ENCODE measurements around the gene EARS2. TPM values are rescaled to one million over a fixed set of nuclear protein-coding genes. Genes with fewer than 3 reads are reported as not detected.

Gene EARS2
- total RNA-seq, 4 donors from 2014 or later, result 16.8 to 27.1 (median 20.7) TPM

DNA sequence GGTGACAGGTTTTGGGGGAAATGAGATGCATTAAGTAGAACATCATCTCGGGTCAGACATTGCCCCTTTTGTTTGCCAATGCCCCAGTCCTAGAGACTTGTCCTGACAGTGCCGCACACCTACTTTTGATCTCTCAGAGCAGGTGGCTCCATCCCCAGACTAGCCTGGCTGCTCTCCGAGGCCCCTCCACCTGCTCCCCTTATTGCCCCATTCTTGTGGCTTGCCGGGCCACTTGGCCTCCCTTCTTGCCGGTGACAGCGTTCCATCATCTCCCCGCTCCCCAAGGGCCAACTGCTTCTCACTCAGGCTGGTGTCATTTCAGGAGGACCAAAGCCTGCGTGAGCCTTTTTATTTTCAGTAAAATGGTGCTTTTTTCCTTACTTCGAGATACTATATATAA is 15.2 kb upstream of the EARS2 start:
- intact Hi-C loops (cut with DNase I; ENCODE audit: low total_unique reads), result no loop called here
- WGBS, 2 donors, result 92 to 95% methylated on average over 9 of the region's 9 CpGs
- DNase-seq (ENCODE audit: low spot score in 2 of 2), result no peak
- TF ChIP-seq CTCF (IDR thresholded peaks at IDR 0.05) (no peak), POLR2A (IDR thresholded peaks at IDR 0.05) (no peak)
- H3K4me3 ChIP-seq (ENCODE audit: low read depth, poor library complexity, severe bottlenecking), result no peak overlapping the region

GRCh38 chr16:23571895-23572294 is 14.7 kb upstream of the EARS2 start:
- WGBS, 2 donors, result 94 to 97% methylated on average over 5 of the region's 5 CpGs
- DNase-seq (ENCODE audit: low spot score in 2 of 2), result no peak
- intact Hi-C loops (cut with DNase I; ENCODE audit: low total_unique reads), result no loop called here

DNA sequence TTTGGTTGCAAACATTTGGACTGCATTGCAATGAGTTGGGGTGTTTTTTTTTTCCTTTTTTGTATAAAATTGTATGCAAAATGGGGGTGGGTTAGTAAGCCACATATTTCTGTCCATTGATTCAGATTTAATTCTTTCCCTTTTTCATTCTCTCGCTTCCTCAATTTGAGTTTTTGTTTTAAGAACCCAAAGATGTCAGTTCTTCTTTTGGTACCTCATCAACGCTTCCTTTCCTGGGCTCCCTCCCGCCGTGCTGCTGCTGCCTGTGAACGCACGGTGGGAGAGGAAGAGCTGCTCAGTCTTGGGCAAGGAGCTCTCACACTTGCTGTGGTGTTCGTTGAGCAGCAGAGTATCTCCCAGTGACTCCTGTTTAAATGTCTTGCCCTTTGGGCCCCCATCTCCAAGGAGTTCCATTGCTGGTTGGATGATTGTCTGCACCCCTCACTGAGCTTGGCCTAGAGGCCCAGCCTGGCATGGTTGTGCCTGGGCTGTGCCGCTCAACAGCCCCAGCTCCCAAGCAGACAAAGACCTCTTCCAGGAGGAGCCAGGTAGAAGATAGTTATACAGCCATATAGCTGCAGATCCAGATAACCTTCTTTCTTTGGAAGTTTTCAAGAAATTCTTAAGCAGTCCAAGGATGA is 14.0 kb upstream of the EARS2 start:
- WGBS, 2 donors, result 92 to 96% methylated on average over 8 of the region's 8 CpGs
- DNase-seq (ENCODE audit: low spot score in 2 of 2), result no peak
- no peak for TF ChIP-seq CTCF (IDR thresholded peaks at IDR 0.05)
- TF ChIP-seq POLR2A (IDR thresholded peaks at IDR 0.05), result no peak
- H3K4me3 ChIP-seq (ENCODE audit: low read depth, poor library complexity, severe bottlenecking), result no peak overlapping the region
- intact Hi-C loops (cut with DNase I; ENCODE audit: low total_unique reads), result no loop called here

More at GRCh38 chr16:23571895-23572294, 14.7 kb upstream of the EARS2 start:
- H3K4me3 ChIP-seq (ENCODE audit: low read depth, poor library complexity, severe bottlenecking), result no peak overlapping the region
- TF ChIP-seq POLR2A (IDR thresholded peaks at IDR 0.05) (no peak), CTCF (IDR thresholded peaks at IDR 0.05) (no peak)

DNA sequence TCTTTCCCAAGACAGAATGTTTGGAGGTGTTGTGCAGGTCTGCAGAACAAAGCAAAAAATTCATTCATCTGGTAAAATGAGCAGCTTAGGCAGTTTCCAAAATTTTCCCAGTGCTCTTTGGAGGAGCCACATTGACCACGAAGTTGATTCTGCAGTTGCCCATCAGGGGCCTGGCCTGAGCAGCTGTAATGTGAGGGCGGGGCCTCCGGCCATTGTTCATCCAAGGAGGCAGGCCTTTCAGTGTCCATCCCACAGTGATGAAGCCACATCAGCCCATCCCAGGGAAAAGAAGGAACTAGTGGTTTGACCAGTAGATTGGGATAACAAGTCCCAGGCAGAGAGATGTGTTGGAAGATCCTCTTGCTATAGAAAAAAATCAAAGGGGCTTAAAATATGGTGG is 10.5 kb upstream of the EARS2 start:
- intact Hi-C loops (cut with DNase I; ENCODE audit: low total_unique reads), result no loop called here
- TF ChIP-seq CTCF (IDR thresholded peaks at IDR 0.05), result no peak
- no peak for TF ChIP-seq POLR2A (IDR thresholded peaks at IDR 0.05)
- DNase-seq (ENCODE audit: low spot score in 2 of 2), result no peak
- no peak overlapping the region for H3K4me3 ChIP-seq (ENCODE audit: low read depth, poor library complexity, severe bottlenecking)
- 95 to 96% methylated on average over 3 of the region's 3 CpGs for WGBS, 2 donors

DNA sequence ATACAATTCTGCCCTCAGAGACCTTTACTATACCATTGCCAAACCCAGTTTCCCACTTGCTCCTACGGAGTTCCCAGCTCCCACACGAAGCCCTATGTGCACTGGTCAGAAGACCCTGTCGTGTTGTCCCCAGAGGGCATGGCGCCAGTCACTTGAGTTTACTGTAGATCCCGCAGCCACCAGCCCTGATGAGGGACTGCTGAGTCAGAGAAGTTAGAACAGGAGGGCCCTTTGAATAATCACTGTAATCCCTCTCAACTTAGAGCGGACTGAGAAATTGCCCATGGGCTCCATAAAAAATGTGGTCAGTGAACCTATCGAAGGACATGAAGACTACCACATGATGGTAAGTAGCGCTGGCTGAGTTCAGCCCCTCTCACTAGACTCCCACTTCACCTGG is 9.6 kb upstream of the EARS2 start:
- no peak for TF ChIP-seq CTCF (IDR thresholded peaks at IDR 0.05)
- no peak for TF ChIP-seq POLR2A (IDR thresholded peaks at IDR 0.05)
- no peak for DNase-seq (ENCODE audit: low spot score in 2 of 2)
- H3K4me3 ChIP-seq (ENCODE audit: low read depth, poor library complexity, severe bottlenecking), result no peak overlapping the region
- intact Hi-C loops (cut with DNase I; ENCODE audit: low total_unique reads), result no loop called here
- WGBS, 2 donors, result 92 to 95% methylated on average over 8 of the region's 8 CpGs

Measured in lower leg skin (tissue), 4 donors.